NK-92 (cell line): ENCODE results near the gene ZNF41.
"Not testable (repeated sequence)": the region's sequence is repeated elsewhere in the genome, so short reads cannot be mapped to it uniquely, and the experiment has no call there.

Source experiments
- DNase-seq: peaks from one replicate; lab custom pipeline; 2025; ENCODE audit not compliant: unreplicated experiment; lab: John Stamatoyannopoulos, UW

ZNF41 gene

GRCh38 chrX:47492133-47492532, 9.1 kb upstream of the ZNF41 start:
- DNase-seq, result not testable (repeated sequence)

- DNase-seq, result no peak
Measured at GRCh38 chrX:47489507-47490275, 6.7 kb upstream of the ZNF41 start.

GRCh38 chrX:47484885-47485284, 1.9 kb upstream of the ZNF41 start:
- DNase-seq, result no peak

- no peak for DNase-seq
Measured at GRCh38 chrX:47483306-47484268, 565 bp upstream of the ZNF41 start.

GRCh38 chrX:47482065-47482511, 934 bp downstream of the ZNF41 start:
- no peak for DNase-seq

- no peak for DNase-seq
Measured at GRCh38 chrX:47481160-47481559, 1.9 kb downstream of the ZNF41 start.

GRCh38 chrX:47480576-47480975, 2.4 kb downstream of the ZNF41 start:
- no peak for DNase-seq

- DNase-seq, result no peak
Measured at GRCh38 chrX:47475476-47475875, 7.5 kb downstream of the ZNF41 start.

- no peak for DNase-seq
Measured at GRCh38 chrX:47467106-47467505, 15.9 kb downstream of the ZNF41 start.

- no peak for DNase-seq
Measured at GRCh38 chrX:47460561-47460960, 22.5 kb downstream of the ZNF41 start.

GRCh38 chrX:47458528-47458927, 24.5 kb downstream of the ZNF41 start:
- no peak for DNase-seq

GRCh38 chrX:47456080-47456479, 26.9 kb downstream of the ZNF41 start:
- no peak for DNase-seq

- DNase-seq, result no peak
Measured at GRCh38 chrX:47452112-47452511, 30.9 kb downstream of the ZNF41 start.

GRCh38 chrX:47448165-47448806, 34.7 kb downstream of the ZNF41 start:
- no peak for DNase-seq

- no peak for DNase-seq
Measured at GRCh38 chrX:47447607-47448006, 35.4 kb downstream of the ZNF41 start.

- no peak for DNase-seq
Measured at GRCh38 chrX:47446971-47447370, 36.1 kb downstream of the ZNF41 start.

GRCh38 chrX:47446431-47446830, 36.6 kb downstream of the ZNF41 start:
- no peak for DNase-seq

GRCh38 chrX:47430925-47431324, 52.1 kb downstream of the ZNF41 start:
- DNase-seq, result no peak

- no peak for DNase-seq
Measured at GRCh38 chrX:47422444-47422843, 60.6 kb downstream of the ZNF41 start.

- no peak for DNase-seq
Measured at GRCh38 chrX:47420962-47421361, 62.1 kb downstream of the ZNF41 start.

GRCh38 chrX:47420265-47420664, 62.8 kb downstream of the ZNF41 start:
- DNase-seq, result no peak
